HG02885 (cell line): ENCODE measurements around the gene FXYD6.
"Not testable (repeated sequence)": the region's sequence is repeated elsewhere in the genome, so short reads cannot be mapped to it uniquely, and the experiment has no call there.

Source experiments
- ATAC-seq: cut with Tn5 transposase; IDR thresholded peaks from one replicate; pipeline ENCODE4 v1.9.1; 2021; ENCODE audit warnings: mild to moderate bottlenecking; ENCODE audit not compliant: unreplicated experiment, poor library complexity

The FXYD6 gene

DNA sequence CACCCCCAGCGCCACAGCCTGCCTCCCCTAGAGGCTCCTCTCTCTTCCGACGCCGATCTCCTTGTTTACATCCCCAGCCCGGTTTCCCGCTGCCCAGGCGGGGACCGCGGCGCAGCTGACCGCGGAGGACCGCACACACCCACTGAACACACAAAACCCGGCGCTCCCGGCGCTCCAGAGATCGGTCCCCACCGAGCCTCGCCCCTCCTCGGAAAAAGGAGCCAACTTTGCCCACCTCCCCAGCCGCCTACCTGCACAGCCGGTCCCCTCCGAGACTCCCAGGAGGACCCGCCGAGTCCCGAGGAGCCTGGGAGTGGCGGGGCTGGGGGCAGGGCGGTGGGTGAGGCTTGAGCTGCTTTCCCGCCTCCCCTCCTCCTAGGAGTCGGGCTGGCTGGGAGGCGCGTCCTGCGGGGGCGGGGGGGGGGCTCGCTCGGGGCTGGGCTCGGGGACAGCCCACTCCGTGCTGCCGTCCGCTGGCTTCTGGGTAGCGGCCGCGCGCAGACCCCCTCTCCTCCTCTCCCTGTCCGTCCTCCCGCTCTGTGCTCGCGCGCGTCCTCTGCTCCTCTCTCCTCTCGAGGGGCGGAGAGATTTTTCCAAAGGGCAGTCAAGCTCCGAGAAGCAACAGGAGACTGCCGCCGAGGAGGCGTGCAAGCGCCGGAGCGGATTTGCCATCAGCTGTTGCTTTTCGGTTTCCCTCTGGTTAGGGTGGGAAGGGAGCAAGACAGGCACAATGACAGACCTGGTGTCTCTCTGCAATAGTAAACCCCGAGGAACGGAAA lies at the start of gene FXYD6:
Gene FXYD6, minus strand, starts transcription at position 318 of the 779 bp plus-strand sequence. CDS start 33,882 bp downstream, outside the sequence.
- ATAC-seq = no peak

DNA sequence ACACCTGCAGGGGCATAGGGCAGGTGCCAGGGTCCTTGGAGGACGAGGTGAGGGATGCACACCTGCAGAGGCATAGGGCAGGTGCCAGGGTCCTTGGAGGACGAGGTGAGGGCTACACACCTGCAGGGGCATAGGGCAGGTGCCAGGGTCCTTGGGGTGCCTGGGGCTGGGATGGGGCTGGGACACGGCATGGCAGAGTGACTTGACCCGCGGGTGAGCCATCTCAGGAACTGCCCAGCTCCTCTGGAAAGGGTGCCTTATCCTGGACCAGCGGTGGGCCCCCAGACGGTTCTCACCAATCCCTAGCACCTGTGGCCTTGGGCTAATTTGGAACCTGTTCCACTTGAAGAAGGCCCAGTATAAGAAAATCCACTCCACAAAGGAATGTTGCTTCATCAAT lies 49.7 kb upstream of the FXYD6 start:
- not testable (repeated sequence) for ATAC-seq

DNA sequence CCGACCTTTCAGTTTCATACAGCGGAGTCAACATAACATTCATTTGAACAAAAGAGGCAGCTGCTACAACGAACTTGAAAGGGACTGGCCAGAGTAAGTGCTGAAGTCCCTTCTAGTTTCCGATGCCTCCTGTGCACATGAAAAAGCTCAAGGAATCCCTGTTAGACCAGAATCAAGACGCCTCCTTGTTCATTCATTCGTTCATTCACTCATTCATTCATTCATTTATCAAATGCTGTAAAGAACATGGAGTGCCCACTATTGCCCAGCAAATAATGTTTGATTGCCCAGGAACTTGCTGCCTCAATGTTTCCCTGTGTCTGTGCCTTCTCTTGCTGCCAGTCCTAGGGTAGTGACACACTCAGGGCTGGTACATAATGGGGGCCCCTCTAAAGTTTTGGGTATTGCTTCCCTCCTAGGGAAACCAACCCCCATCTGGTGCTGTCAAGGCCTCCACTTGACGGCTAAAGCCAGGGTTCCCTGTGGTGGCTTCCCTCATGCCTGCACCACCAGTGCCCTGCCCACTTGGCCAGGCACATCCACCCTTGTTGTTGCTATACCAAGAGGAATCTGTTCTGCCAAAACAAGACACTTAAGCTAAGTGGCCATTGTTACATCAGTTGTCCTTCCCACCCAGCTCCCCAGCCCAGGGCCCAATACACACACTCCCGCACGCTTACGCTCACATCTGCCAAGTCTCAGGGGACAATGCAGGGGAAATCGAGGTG lies 48.9 kb upstream of the FXYD6 start:
- no peak for ATAC-seq

GRCh38 chr11:117924631-117925170 lies 48.2 kb upstream of the FXYD6 start:
- no peak for ATAC-seq

DNA sequence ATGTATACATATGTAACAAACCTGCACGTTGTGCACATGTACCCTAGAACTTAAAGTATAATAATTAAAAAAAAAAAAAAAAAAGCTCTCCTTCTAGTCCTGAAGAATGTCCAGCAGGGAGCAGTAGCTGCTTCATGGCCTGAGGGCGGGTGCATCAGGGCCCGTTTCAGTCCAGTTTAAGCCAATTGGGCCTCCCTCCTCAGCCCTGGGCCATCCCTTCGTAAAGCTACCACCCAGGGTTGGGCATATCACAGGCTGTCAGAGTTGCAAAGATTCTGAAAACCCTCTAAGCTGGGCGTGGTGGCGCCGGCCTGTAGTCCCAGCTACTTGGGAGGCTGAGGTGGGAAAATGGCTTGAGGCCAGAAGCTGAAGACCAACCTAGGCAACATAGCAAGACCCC lies 47.3 kb upstream of the FXYD6 start:
- no peak for ATAC-seq

DNA sequence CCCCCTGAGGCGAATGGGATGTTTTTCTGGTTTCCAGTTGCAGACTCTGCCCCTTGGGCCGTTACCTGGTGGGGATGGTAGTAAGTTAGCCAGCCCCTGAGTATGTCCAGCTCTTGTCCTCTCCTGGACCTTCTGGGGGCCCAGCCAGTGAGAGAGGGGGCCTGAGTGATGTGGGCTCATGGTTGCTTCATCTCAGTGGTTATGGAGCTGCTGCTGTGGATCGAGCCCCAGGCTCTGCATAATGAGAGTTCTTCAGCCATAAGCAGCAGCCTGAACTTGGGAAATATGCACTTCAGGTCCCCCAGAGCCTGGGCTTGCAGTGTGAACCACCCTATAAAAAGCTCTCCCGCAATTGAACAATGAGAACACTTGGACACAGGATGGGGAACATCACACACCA lies 46.8 kb upstream of the FXYD6 start:
- ATAC-seq = no peak

DNA sequence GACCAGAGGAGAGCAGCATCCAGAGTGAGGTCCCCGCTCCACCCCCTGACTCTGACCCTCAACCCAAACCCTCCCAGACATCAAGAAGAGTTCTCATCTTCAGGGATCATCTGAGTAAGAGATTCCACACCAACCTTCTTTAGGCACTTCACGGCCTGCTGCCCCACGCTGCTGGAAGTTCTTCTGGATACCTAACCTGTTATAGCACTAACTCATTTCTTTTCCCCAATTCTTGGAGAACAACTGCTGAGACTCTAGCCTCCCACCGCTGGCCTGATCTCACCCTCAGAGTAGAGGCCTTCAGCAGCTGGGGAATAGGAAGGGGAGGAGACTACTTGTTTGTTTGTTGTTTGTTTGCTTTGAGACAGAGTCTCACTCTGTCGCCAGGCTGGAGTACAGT lies 45.4 kb upstream of the FXYD6 start:
- ATAC-seq = no peak

- no peak for ATAC-seq
Observed at GRCh38 chr11:117921456-117921855, 45.0 kb upstream of the FXYD6 start.

DNA sequence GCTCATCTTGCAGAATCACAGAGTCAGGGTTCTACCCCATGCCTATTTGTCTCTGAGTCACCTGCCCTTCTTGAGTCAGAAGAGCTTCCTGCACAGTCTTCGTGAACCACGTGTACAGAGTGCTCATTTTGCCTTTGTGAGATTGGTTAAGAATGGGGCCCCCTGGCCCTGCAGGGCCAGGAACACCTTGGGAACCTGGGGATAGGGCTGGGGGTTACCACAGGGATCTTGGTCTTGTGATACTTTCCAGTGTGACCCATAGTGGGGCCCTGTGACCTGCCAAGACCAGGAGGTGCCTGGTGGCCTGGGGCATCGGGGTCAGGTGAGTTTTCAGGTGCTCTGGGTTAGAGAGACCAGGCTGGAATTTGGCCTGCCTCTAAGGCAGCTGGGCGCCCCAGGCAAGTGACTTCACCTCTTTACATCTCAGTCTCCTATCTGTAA lies 43.3 kb upstream of the FXYD6 start:
- no peak for ATAC-seq

- ATAC-seq = no peak
Observed at GRCh38 chr11:117919341-117919740, 42.9 kb upstream of the FXYD6 start.

DNA sequence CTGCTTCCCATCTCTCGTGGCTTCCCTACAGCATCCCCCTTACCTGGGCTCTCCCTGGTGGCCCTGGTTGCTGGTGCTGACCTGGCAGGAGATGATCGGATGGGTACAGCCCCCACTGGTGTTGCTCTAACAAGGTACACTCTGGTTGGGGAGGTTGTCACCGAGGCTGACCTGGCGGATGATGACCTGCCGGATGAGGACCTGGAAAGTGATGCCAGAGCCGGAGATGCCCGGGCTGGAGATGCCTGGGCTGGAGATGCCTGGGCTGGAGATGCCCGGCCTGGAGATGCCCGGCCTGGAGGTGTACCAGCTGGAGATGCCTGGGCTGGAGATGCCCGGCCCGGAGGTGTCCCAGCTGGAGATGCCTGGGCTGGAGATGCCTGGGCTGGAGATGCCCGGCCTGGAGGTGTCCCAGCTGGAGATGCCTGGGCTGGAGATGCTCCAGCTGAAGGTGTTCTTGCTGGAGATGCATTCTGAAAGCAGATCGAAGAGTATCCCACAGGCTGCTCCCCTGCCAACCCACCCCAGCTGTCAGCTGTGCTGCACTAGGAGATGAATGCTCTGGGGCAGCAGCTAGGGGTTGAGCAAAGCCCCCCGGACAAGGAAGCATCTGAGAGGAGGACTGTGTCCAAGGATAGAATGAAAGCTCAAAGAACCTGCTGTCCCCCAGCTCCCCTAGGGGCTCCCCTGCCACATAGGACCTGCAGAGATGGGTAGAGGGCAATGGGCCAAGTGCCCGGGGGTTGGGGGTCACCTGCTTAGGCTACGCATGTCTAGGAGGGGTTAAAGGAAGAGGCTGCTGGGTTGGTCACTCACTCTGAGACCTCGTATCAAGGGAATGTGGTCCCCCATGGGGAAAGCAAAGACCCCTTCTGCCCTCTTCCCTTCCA lies 42.2 kb upstream of the FXYD6 start:
- no peak for ATAC-seq

DNA sequence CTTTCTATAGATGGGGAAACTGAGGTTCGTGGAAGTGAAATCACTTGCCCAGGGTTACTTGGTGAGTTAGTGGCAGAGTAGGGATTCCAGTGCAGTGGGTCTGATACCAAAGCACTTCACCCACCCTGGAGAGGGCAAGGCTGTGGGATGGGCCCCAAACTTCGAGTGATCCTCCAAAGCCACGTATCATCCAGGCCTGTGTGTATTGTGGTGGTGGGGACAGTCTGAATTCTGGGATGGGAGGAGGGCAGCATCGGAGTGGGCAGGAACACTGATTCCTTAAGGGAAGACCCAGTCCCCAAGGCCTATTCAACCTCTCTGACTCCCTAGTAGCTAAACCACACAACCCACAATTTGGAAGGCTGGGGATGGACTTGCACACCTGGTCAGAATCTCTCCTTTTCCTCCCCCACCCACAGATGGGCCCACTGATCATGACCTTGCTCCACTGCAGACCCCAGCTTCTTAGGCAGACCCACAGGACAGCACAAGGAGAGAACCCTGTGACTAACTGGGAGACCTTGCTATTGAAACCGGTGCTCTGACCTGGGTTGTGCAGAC lies 41.2 kb upstream of the FXYD6 start:
- ATAC-seq = no peak

GRCh38 chr11:117916956-117917355 lies 40.5 kb upstream of the FXYD6 start:
- no peak for ATAC-seq

DNA sequence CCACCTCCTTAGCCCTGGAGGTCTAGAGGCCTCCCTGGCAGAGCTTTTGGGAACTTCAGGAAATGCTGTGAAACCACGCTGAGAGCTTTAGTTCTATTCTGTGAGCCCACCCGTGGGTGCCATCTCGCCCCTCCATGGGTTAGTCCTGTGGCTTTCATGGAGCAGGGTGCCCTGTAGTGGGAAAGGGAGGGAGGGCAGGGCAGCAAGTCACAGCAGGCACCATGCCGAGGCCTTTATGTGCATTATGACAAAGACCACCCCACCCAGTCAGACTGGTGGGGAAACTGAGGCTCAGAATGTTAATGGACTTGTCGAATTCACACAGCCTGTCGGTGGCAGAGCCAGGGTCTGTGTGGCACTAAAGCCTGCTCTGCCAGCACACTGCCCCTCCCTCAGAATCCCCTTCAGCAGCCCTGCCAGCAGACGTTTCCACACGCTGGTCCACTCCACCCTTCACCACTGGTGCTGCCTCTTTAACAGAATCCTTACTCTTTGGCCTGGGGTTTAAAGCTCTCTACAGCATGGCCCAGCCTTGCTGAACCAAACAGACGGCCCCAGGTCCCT lies 39.3 kb upstream of the FXYD6 start:
- no peak for ATAC-seq

DNA sequence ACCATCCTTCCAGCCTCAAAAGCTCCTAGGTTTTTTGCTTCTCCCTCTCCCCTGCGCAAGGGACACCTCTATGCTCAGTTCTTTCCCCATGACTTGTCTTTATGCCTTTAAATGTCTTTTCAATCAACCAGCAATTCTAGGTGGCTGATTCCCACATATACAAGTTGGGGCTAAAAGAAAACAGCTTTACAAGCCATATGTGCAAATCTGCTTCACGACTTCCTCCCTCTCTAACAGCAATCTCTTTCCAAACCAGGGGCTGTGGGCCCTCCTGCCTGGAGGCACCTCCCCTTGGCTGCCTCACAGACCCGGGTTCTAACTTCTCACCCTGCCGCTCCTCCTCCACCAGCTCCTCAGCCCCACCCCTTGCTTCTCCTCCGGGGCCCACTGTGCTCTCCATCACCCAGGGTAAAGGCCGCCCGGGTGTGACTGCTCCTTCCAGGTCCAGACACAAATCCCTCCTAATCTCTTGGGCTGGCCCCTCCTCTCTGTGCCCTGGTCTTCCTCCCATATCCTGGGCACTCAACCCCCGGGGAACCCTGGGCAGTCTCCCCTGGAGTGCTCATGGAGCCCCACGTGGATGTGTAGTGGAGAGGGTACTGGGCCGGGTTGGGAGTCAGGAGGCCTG lies 38.6 kb upstream of the FXYD6 start:
- no peak for ATAC-seq

GRCh38 chr11:117914398-117914761 lies 37.9 kb upstream of the FXYD6 start:
- no peak for ATAC-seq

- no peak for ATAC-seq
Observed at GRCh38 chr11:117913736-117914397, 37.4 kb upstream of the FXYD6 start.

GRCh38 chr11:117912497-117912896 lies 36.0 kb upstream of the FXYD6 start:
- ATAC-seq = no peak

- ATAC-seq = no peak
Observed at GRCh38 chr11:117911694-117912093, 35.2 kb upstream of the FXYD6 start.
